Left ventricle myocardium inferior (tissue), 1 donor: ENCODE data around the gene KCTD13. TPM values are rescaled to one million over a fixed set of nuclear protein-coding genes. Genes with fewer than 3 reads are reported as not detected.
"Not testable (repeated sequence)": the region's sequence is repeated elsewhere in the genome, so short reads cannot be mapped to it uniquely, and the experiment has no call there.

Source experiments
- DNase-seq: peaks from one replicate; pipeline ENCODE4 v3.0.0-alpha.2; 2020
- H3K27ac ChIP-seq: fragments of 200-600 bp; replicated peaks from 2 replicates; pipeline ENCODE4 v1.8.0; 2021
- H3K27me3 ChIP-seq: fragments of 200-600 bp; 2 replicates; pipeline ENCODE4 v1.8.0; 2021; ENCODE audit warnings: low read depth
- H3K36me3 ChIP-seq: fragments of 200-600 bp; 2 replicates; pipeline ENCODE4 v1.8.0; 2021
- H3K4me1 ChIP-seq: fragments of 200-600 bp; 2 replicates; pipeline ENCODE4 v1.8.0; 2021
- H3K4me3 ChIP-seq: fragments of 200-600 bp; 2 replicates; pipeline ENCODE4 v1.8.0; 2021; ENCODE audit warnings: mild to moderate bottlenecking, moderate library complexity
- H3K9me3 ChIP-seq: fragments of 200-600 bp; replicated peaks from 2 replicates; pipeline ENCODE4 v1.8.0; 2021
- CTCF ChIP-seq: fragments of 200-600 bp; IDR thresholded peaks from 2 replicates; pipeline ENCODE4 v1.8.0; 2021; ENCODE audit warnings: antibody characterized with exemption, mild to moderate bottlenecking, borderline replicate concordance
- intact Hi-C: fragments of 100-400 bp; cut with micrococcal nuclease; formaldehyde crosslinking; loops from one replicate; pipeline ENCODE4 v1.11.0; 2022
- total RNA-seq: library from RNA; stranded (reverse); fragmentation: NEBNext Ultra II Directional; extraction: Animal tissue kit (Norgen Biotek cat#: 25700); gene quantifications from one replicate; pipeline ENCODE4 v1.2.1, GENCODE V29; 2021
- donor health status: DM: no; HTN: yes; CAD: no; lungs with severe emphysema.

The KCTD13 gene
- total RNA-seq, 1 donor from 2014 or later = 9.2 TPM

GRCh38 chr16:29912087-29912486 lies 13.9 kb downstream of the KCTD13 start:
- intact Hi-C loops = no loop called here
- H3K36me3 ChIP-seq = peaks cover 14% of the 10 kb centered on the region
- H3K4me3 ChIP-seq = no peak overlapping the region
- no peak for DNase-seq
- H3K27me3 ChIP-seq = no peaks in the 10 kb centered on the region
- H3K4me1 ChIP-seq = no peaks in the 10 kb centered on the region
- no peak overlapping the region for H3K27ac ChIP-seq
- no peak for TF ChIP-seq CTCF
- H3K9me3 ChIP-seq = no peaks in the 10 kb centered on the region

- no peak overlapping the region for H3K4me3 ChIP-seq
- intact Hi-C loops = no loop called here
- TF ChIP-seq CTCF = no peak
- no peaks in the 10 kb centered on the region for H3K9me3 ChIP-seq
- H3K27me3 ChIP-seq = no peaks in the 10 kb centered on the region
- peaks cover 14% of the 10 kb centered on the region for H3K36me3 ChIP-seq
- no peak overlapping the region for H3K27ac ChIP-seq
- H3K4me1 ChIP-seq = no peaks in the 10 kb centered on the region
- no peak for DNase-seq
Observed at GRCh38 chr16:29911676-29912010, 14.4 kb downstream of the KCTD13 start.

- H3K27ac ChIP-seq = no peak overlapping the region
- TF ChIP-seq CTCF = no peak
- DNase-seq = no peak
- no peaks in the 10 kb centered on the region for H3K9me3 ChIP-seq
- H3K27me3 ChIP-seq = no peaks in the 10 kb centered on the region
- H3K36me3 ChIP-seq = peaks cover 14% of the 10 kb centered on the region
- H3K4me3 ChIP-seq = no peak overlapping the region
- no peaks in the 10 kb centered on the region for H3K4me1 ChIP-seq
- intact Hi-C loops = no loop called here
Observed at GRCh38 chr16:29910819-29911675, 15.0 kb downstream of the KCTD13 start.

- intact Hi-C loops, H3K27me3 ChIP-seq, H3K4me1 ChIP-seq, H3K36me3 ChIP-seq, H3K9me3 ChIP-seq, H3K27ac ChIP-seq, DNase-seq, H3K4me3 ChIP-seq: not testable (repeated sequence)
Observed at GRCh38 chr16:29909851-29910250, 16.2 kb downstream of the KCTD13 start.

GRCh38 chr16:29909391-29909790 lies 16.6 kb downstream of the KCTD13 start:
- no peak for DNase-seq
- H3K4me1 ChIP-seq = no peaks in the 10 kb centered on the region
- no peak for TF ChIP-seq CTCF
- no peaks in the 10 kb centered on the region for H3K9me3 ChIP-seq
- H3K36me3 ChIP-seq = no peaks in the 10 kb centered on the region
- no peak overlapping the region for H3K4me3 ChIP-seq
- no peaks in the 10 kb centered on the region for H3K27me3 ChIP-seq
- intact Hi-C loops = no loop called here
- H3K27ac ChIP-seq = no peak overlapping the region

GRCh38 chr16:29908719-29909220 lies 17.3 kb downstream of the KCTD13 start:
- H3K9me3 ChIP-seq = no peaks in the 10 kb centered on the region
- no peak overlapping the region for H3K4me3 ChIP-seq
- DNase-seq = no peak
- no peak for TF ChIP-seq CTCF
- H3K27me3 ChIP-seq = no peaks in the 10 kb centered on the region
- H3K27ac ChIP-seq = no peak overlapping the region
- no peaks in the 10 kb centered on the region for H3K36me3 ChIP-seq
- no peaks in the 10 kb centered on the region for H3K4me1 ChIP-seq
- intact Hi-C loops = no loop called here
